ENCODE data around the gene OTULIN. TPM values are rescaled to one million over a fixed set of nuclear protein-coding genes. Genes with fewer than 3 reads are reported as not detected.

The OTULIN gene
- total RNA-seq, 4 donors from 2014 or later: 23.9 to 38.6 (median 34.5) TPM

DNA sequence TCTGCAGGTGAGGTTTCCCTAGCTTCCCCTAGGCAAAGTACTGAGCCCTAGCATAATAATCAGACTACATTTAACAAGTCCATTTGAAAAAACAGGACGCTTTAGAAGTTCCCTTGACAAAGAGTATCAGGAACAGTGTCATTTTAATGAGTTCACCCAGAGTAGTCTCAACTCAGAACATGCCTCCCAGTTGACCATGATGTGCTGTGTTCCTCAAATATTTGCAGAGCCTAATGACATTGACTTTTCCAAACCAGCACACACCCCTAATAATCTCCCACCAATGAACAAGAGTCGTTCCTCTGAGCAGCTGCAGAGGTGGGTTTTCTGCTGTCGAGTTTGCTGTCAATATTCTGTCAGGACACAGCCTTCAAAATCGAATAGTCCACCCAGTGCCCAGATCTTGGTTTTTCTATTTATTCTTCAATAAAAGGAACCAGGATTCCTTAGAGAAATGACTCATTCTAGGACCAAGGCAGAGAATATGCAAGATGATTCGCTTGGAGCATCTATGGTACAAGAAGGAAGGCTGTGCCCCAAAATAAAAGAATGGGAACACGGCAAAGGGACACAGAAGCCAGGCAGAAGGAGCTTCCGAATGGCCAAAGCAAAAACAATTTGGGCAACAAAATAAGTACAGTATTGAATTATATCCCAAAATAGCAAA is 57.6 kb downstream of the OTULIN start:
- H3K9me3 ChIP-seq: no peaks in the 10 kb centered on the region
- no peak overlapping the region for H3K27ac ChIP-seq
- H3K27me3 ChIP-seq: no peaks in the 10 kb centered on the region
- H3K36me3 ChIP-seq: peaks cover 0 to 19% (median 0%) of the 10 kb centered on the region in 3 donors
- no peak overlapping the region for H3K4me3 ChIP-seq
- WGBS, 2 donors: 76 to 81% methylated on average over 7 of the region's 7 CpGs
- TF ChIP-seq, protein P1, sequence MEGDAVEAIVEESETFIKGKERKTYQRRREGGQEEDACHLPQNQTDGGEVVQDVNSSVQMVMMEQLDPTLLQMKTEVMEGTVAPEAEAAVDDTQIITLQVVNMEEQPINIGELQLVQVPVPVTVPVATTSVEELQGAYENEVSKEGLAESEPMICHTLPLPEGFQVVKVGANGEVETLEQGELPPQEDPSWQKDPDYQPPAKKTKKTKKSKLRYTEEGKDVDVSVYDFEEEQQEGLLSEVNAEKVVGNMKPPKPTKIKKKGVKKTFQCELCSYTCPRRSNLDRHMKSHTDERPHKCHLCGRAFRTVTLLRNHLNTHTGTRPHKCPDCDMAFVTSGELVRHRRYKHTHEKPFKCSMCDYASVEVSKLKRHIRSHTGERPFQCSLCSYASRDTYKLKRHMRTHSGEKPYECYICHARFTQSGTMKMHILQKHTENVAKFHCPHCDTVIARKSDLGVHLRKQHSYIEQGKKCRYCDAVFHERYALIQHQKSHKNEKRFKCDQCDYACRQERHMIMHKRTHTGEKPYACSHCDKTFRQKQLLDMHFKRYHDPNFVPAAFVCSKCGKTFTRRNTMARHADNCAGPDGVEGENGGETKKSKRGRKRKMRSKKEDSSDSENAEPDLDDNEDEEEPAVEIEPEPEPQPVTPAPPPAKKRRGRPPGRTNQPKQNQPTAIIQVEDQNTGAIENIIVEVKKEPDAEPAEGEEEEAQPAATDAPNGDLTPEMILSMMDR (IDR thresholded peaks at IDR 0.05): no peak
- no peak for TF ChIP-seq POLR2A (IDR thresholded peaks at IDR 0.05)
- intact Hi-C loops (cut with DNase I): no loop called here
- peaks cover 0 to 9% (median 0%) of the 10 kb centered on the region in 3 donors for H3K4me1 ChIP-seq
- DNase-seq: no peak

DNA sequence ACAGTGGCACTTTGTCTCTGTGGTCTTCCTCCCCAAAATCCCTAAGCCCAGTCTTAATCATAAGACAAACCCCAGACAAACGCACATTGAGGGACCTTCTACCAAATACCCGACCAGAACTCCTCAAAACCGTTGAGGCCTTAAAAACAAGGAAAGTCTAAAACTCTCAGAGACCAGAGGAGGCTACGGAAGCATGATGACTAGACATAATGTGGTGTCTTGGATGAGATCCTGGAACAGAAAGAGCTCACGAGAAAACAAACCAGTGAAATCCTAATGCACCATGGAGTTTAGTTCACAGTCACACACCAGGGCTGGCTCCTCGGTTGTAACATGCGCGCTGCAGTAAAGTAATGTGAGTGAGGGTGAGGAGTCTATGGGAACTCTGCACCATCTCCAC is 58.4 kb downstream of the OTULIN start:
- Histone ChIP-seq H3K9me3 (no peaks in the 10 kb centered on the region), H3K36me3 (peaks cover 0 to 16% (median 0%) of the 10 kb centered on the region in 3 donors), H3K27ac (no peak overlapping the region), H3K27me3 (no peaks in the 10 kb centered on the region), H3K4me3 (no peak overlapping the region), H3K4me1 (peaks cover 0 to 15% (median 3%) of the 10 kb centered on the region in 3 donors)
- 93 to 94% methylated on average over 8 of the region's 8 CpGs for WGBS, 2 donors
- TF ChIP-seq, protein P1 (IDR thresholded peaks at IDR 0.05): no peak
- intact Hi-C loops (cut with DNase I): no loop called here
- no peak for DNase-seq

DNA sequence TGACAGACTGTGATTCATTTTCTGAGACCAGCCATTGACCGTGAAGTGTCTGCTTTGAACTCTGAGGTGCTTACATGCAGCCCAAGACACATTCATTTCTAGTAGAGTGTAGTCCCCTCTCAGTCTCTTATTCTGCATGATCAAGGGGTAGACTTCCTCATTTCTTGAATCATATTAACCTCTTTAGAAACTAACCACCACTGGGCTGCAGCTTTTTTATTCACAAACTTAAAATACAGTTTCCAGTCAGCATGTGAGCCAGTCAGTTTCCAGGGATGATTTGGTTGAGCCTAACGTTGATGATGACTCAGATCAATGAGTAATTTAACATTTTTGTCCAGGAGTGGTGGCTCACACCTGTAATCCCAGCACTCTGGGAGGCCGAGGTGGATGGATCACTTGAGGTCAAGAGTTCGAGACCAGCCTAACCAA is 59.2 kb downstream of the OTULIN start:
- Histone ChIP-seq H3K4me1 (peaks cover 0 to 19% (median 3%) of the 10 kb centered on the region in 3 donors), H3K9me3 (no peaks in the 10 kb centered on the region), H3K27ac (no peak overlapping the region), H3K4me3 (no peak overlapping the region), H3K27me3 (no peaks in the 10 kb centered on the region), H3K36me3 (peaks cover 0 to 14% (median 0%) of the 10 kb centered on the region in 3 donors)
- TF ChIP-seq, protein P1 (IDR thresholded peaks at IDR 0.05): no peak
- no peak for TF ChIP-seq POLR2A (IDR thresholded peaks at IDR 0.05)
- WGBS, 2 donors: 40 to 60% methylated on average over 2 to 4 of the region's 4 CpGs
- intact Hi-C loops (cut with DNase I): no loop called here
- no peak for DNase-seq

DNA sequence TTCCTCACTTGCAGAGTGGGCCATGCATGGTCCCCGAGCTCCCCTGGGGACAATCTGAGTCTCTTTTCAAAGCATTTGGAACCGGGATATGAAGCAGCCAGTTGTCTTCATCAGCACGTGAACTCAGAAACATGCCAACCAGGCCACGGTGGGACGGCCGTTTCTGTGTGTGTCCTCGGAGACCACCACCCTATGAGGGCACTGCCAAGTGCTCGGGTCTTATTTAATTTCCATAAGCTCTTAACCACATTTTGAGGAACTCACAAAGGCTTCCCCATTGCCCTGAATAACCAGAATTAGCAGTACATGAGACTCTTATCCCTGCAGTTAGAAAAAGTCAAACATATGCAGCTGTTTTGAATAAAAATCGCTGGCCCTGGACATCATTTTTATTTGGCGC is 60.1 kb downstream of the OTULIN start:
- Histone ChIP-seq H3K27me3 (no peaks in the 10 kb centered on the region), H3K9me3 (no peaks in the 10 kb centered on the region), H3K4me3 (no peak overlapping the region), H3K4me1 (peaks cover 0 to 19% (median 3%) of the 10 kb centered on the region in 3 donors), H3K36me3 (peaks cover 0 to 19% (median 0%) of the 10 kb centered on the region in 3 donors), H3K27ac (no peak overlapping the region)
- TF ChIP-seq, protein P1 (IDR thresholded peaks at IDR 0.05): no peak
- no peak for TF ChIP-seq POLR2A (IDR thresholded peaks at IDR 0.05)
- 80 to 84% methylated on average over 9 to 10 of the region's 10 CpGs for WGBS, 2 donors
- no peak for DNase-seq
- intact Hi-C loops (cut with DNase I): loop anchor here (5.0 kb wide), 1 partner anchor 278 kb away; no protein-coding TSS in a partner anchor

DNA sequence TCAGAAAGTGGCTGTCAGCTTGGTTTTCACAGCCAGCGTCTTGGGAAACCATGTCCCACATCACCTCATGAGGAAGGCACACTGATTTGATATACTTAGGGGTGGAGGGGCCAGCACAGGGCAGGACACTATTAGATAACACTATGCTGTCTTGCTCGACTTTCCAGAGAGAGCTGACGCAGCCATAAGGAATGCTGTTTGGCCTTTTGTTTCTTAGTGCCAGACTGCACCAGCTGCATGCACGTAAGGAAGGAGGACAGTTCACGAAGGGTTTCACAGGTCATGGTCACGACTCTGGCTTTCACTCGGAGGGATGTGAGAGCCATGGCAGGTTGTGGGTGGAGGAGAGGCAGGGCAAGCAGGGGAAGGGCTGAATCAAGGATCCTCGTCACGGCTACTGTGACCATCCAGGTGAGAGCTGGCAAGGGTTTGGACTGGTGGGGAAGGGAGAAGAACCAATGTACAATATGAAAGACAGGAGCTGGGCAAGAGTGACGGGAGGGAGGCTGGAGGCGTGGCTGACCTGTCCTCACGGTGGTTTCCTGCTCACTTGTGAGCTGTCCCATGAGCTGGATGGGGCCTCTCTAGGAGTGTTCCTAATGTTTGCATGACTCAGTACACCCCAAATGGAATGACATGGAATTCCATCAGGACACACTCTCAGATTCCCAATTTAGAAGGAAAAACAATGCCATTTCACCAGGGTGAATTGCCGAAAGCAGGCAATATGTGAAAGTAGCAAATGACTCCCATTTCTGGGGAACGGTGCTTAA is 61.7 kb downstream of the OTULIN start:
- Histone ChIP-seq H3K27ac (no peak overlapping the region), H3K27me3 (no peaks in the 10 kb centered on the region), H3K4me3 (no peak overlapping the region), H3K9me3 (no peaks in the 10 kb centered on the region), H3K36me3 (peaks cover 0 to 28% (median 0%) of the 10 kb centered on the region in 3 donors), H3K4me1 (peaks cover 0 to 13% (median 3%) of the 10 kb centered on the region in 3 donors)
- DNase-seq: no peak
- intact Hi-C loops (cut with DNase I): loop anchor here (5.0 kb wide), 1 partner anchor 276 kb away; no protein-coding TSS in a partner anchor
- TF ChIP-seq, protein P1 (IDR thresholded peaks at IDR 0.05): no peak
- no peak for TF ChIP-seq POLR2A (IDR thresholded peaks at IDR 0.05)
- 78 to 88% methylated on average over 11 to 13 of the region's 14 CpGs for WGBS, 2 donors

Measured in esophagus squamous epithelium (tissue), 5 donors.